ENCODE results near the gene UBR4. TPM values are rescaled to one million over a fixed set of nuclear protein-coding genes. Genes with fewer than 3 reads are reported as not detected.

Gene UBR4
- polyA plus RNA-seq, 1 experiment = 80.0 TPM

DNA sequence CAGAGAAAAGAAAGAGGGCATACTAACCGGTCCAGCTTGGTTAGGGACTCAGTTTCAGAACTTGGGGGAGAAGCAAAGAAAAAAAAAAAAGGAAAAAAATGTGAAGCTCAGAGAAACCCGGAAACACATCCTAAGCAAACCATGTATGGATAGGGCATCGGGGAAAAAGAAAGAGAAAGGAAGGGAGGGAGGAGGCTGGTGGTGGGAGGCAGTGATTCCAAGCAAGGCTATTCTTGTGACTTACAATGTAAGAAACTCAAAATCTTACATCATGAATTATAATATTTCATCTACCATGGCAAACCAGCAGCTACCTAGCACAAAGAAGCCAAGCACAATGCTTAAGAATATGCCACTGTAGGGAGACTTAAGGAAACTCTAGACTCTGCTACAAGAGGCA is 60.3 kb downstream of the UBR4 start:
- TF ChIP-seq, protein P1, sequence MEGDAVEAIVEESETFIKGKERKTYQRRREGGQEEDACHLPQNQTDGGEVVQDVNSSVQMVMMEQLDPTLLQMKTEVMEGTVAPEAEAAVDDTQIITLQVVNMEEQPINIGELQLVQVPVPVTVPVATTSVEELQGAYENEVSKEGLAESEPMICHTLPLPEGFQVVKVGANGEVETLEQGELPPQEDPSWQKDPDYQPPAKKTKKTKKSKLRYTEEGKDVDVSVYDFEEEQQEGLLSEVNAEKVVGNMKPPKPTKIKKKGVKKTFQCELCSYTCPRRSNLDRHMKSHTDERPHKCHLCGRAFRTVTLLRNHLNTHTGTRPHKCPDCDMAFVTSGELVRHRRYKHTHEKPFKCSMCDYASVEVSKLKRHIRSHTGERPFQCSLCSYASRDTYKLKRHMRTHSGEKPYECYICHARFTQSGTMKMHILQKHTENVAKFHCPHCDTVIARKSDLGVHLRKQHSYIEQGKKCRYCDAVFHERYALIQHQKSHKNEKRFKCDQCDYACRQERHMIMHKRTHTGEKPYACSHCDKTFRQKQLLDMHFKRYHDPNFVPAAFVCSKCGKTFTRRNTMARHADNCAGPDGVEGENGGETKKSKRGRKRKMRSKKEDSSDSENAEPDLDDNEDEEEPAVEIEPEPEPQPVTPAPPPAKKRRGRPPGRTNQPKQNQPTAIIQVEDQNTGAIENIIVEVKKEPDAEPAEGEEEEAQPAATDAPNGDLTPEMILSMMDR (IDR thresholded peaks at IDR 0.05; ENCODE audit: insufficient read depth, low read depth, low read length) = no peak
- no peak overlapping the region for H3K4me3 ChIP-seq (ENCODE audit: low read depth, low read length)
- H3K27me3 ChIP-seq (ENCODE audit: control insufficient read depth, insufficient read depth, low read length) = no peaks in the 10 kb centered on the region
- CTCF ChIA-PET = interaction anchor here (1.9 kb wide), 1 partner anchor 15 kb away, joined by 5 read pairs; no protein-coding TSS in a partner anchor
- POLR2A ChIA-PET = no interaction called here
- peaks cover 62% of the 10 kb centered on the region for H3K36me3 ChIP-seq (ENCODE audit: control insufficient read depth, insufficient read depth, low read length)
- no peak for DNase-seq (ENCODE audit: low read depth)

GRCh38 chr1:19140465-19140864 is 69.6 kb downstream of the UBR4 start:
- TF ChIP-seq, protein P1 (IDR thresholded peaks at IDR 0.05; ENCODE audit: insufficient read depth, low read depth, low read length) = no peak
- H3K27me3 ChIP-seq (ENCODE audit: control insufficient read depth, insufficient read depth, low read length) = no peaks in the 10 kb centered on the region
- DNase-seq (ENCODE audit: low read depth) = no peak
- no peak overlapping the region for H3K4me3 ChIP-seq (ENCODE audit: low read depth, low read length)
- ChIA-PET CTCF (interaction anchor here (0.5 to 1.7 kb wide), 2 partner anchors 26 to 117 kb away, joined by 3 to 7 read pairs; no protein-coding TSS in a partner anchor), POLR2A (no interaction called here)
- H3K36me3 ChIP-seq (ENCODE audit: control insufficient read depth, insufficient read depth, low read length) = peaks cover 36% of the 10 kb centered on the region

DNA sequence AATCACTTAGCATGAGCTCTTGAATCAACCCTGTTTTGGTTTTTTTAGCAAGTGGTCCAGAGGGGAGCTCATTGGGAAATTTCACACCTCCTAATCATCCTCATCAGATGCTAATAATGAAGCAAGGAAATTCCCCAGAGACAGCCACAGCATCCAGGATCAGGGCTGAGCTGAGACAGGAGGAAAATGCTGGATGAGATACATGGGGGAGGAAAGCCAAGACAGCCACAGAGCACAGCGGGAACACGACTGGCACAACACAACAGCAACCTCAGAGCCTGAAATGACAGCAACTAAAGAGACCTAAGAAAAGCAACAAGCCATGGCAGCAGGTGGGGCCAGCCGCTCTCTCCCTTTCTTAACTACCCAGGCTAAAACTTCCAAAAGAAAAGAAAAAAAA is 70.4 kb downstream of the UBR4 start:
- POLR2A ChIA-PET = no interaction called here
- CTCF ChIA-PET = interaction anchor here (1.7 kb wide), 1 partner anchor 26 kb away, joined by 7 read pairs; no protein-coding TSS in a partner anchor

GRCh38 chr1:19138958-19139581 is 71.0 kb downstream of the UBR4 start:
- Histone ChIP-seq H3K27me3 (ENCODE audit: control insufficient read depth, insufficient read depth, low read length) (no peaks in the 10 kb centered on the region), H3K4me3 (ENCODE audit: low read depth, low read length) (no peak overlapping the region), H3K36me3 (ENCODE audit: control insufficient read depth, insufficient read depth, low read length) (peaks cover 33% of the 10 kb centered on the region)
- CTCF ChIA-PET = interaction anchor here (0.7 to 1.7 kb wide), 2 partner anchors 27 to 45 kb away, joined by 3 to 7 read pairs; no protein-coding TSS in a partner anchor
- POLR2A ChIA-PET = no interaction called here
- no peak for DNase-seq (ENCODE audit: low read depth)
- TF ChIP-seq, protein P1 (IDR thresholded peaks at IDR 0.05; ENCODE audit: insufficient read depth, low read depth, low read length) = no peak

More for the DNA sequence above, 70.4 kb downstream of the UBR4 start:
- H3K4me3 ChIP-seq (ENCODE audit: low read depth, low read length) = no peak overlapping the region
- peaks cover 34% of the 10 kb centered on the region for H3K36me3 ChIP-seq (ENCODE audit: control insufficient read depth, insufficient read depth, low read length)
- DNase-seq (ENCODE audit: low read depth) = no peak
- TF ChIP-seq, protein P1 (IDR thresholded peaks at IDR 0.05; ENCODE audit: insufficient read depth, low read depth, low read length) = no peak
- H3K27me3 ChIP-seq (ENCODE audit: control insufficient read depth, insufficient read depth, low read length) = no peaks in the 10 kb centered on the region

DNA sequence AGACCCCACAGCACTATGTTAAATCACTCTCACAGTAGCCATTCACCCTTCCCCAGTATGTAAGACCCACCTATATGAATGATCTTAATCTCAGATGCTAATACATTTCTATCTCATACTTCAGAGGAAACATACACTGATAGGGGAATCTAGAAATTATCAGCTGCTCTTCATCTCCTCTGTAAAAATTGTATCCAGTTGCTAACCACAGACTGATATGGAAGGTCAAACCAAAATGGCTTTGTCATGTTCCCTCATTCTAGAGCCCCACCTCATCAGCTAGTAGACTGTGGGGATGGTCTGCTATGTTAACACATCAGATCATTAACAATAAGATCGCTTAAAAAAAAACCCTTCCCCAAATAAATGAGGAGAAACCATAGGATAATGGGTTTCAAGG is 71.7 kb downstream of the UBR4 start:
- ChIA-PET CTCF (interaction anchor here (0.7 kb wide), 1 partner anchor 46 kb away, joined by 3 read pairs; no protein-coding TSS in a partner anchor), POLR2A (no interaction called here)
- Histone ChIP-seq H3K27me3 (ENCODE audit: control insufficient read depth, insufficient read depth, low read length) (no peaks in the 10 kb centered on the region), H3K36me3 (ENCODE audit: control insufficient read depth, insufficient read depth, low read length) (peaks cover 33% of the 10 kb centered on the region), H3K4me3 (ENCODE audit: low read depth, low read length) (no peak overlapping the region)
- no peak for DNase-seq (ENCODE audit: low read depth)
- TF ChIP-seq, protein P1 (IDR thresholded peaks at IDR 0.05; ENCODE audit: insufficient read depth, low read depth, low read length) = no peak

Data from BJ (cell line).